Raji (cell line): ENCODE results near the gene DUSP10.

Experiments
- POLR2A ChIP-seq: IDR thresholded peaks from 2 replicates; pipeline ENCODE4 v1.6.1; 2011; ENCODE audit warnings: low read depth, low read length, control low read depth; ENCODE audit not compliant: insufficient read depth

Gene DUSP10

DNA sequence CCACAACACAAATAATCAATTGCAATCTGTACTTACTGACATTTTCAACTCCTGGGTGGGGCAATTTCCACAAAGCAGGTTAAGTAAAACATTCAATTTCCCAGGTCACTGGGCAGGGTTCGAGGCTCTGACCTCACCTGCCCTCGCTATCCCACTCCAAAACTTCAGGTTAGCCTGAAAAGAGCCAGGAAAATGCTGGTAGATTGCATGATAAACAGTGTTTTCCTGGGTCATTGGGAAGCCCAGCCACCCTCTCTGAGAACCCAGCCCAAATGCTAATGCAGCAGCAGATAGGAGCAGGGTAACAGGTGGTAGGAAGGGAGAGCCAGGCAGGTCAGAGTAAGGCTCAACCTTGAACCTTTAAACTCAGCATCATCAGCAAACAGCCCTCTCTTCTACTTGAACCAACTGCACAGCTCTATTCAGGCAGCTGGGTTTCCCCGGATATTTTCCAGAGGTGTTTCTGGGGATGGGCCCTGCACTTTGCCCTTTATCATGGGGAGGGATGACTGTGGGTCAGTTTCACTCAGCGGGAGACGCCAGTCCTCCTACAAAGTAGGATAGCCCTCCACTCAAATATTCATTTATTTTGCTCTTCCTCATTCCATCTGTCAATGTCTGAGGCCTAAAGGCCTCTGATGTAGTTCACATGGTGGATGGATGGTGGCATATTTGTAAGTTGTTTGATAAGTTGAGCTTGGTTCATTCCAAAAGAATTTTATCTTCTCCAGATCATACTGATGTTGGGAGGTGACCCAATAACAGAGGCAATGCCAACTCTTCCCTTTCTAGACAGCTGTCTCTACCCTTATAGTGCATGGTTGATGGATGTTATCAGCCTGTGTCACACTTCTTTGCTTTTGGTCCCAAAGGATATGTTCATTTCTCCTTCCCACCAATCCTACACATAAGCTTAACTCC is 65.7 kb downstream of the DUSP10 start:
- TF ChIP-seq POLR2A = no peak

- TF ChIP-seq POLR2A = no peak
These were observed 68.9 kb downstream of the DUSP10 start for GRCh38 chr1:221672965-221673364.

GRCh38 chr1:221672239-221672645 is 69.6 kb downstream of the DUSP10 start:
- TF ChIP-seq POLR2A = no peak

DNA sequence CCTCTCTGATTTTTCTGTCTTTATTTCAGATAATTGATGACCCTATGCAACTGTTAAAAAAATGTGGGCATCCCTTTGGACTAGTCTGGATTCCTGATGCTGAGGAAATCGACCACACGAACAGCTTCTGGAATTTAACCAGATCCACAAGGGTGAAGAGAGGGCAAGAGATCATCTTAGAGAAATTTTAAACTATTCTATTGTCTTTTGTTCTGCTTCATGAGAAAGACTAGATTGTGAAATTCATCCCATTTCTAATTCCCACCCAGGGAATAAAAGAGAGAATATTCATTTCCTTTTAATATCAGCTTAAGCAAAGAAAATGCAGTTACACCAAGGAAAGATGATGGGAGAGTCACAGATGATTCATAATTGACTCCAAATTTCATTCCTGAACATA is 71.8 kb downstream of the DUSP10 start:
- no peak for TF ChIP-seq POLR2A

- no peak for TF ChIP-seq POLR2A
These were observed 72.4 kb downstream of the DUSP10 start for GRCh38 chr1:221669441-221669840.

- no peak for TF ChIP-seq POLR2A
These were observed 74.4 kb downstream of the DUSP10 start for GRCh38 chr1:221667504-221667903.

DNA sequence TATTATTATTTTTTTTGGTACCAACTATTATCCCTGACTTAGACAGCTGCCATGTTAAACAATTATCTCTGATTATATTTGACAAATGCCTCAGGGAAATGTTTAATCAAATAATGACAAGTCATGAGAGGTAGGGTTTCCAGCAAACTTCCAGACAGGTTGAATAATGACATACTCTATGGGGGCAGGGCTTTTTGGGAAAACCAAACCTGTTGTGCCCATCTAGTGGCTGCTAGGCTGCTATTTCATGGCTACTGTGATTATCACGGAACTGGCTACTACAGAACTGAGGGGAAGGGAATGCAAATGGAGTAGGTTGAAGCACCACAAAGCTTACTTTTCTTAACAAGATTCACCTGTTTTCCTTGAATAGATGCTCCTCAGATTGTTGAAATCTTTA is 77.6 kb downstream of the DUSP10 start:
- TF ChIP-seq POLR2A = no peak

GRCh38 chr1:221663321-221663720 is 78.6 kb downstream of the DUSP10 start:
- TF ChIP-seq POLR2A = no peak

DNA sequence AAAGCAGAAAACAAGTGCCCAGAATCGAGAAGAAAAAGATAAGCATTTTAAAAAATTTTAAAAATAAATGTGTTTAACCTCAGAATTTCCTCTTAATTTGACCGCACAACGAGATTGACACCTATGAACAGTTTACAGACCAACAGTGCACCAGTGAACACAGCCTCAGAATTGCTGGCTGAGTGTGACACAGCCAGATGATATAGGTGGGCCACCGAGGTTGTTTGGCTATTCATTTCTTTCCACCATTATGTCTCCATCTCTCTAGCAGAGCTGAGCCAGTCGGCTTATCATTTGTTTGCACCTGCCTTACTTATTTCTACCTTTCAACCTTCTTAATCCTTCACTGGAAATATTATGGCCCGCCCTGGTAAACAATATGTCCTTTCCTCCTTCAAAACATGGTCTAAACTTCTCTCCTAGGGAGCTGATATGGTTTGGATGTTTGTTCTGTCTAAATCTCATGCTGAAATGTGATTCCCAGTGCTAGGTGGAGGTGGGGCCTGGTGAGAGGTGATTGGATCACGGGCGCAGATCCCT is 86.1 kb downstream of the DUSP10 start:
- no peak for TF ChIP-seq POLR2A
